ENCODE data around the gene B2M.
A peak's percentile ranks its signal among the peaks of the same experiment; 100 is the strongest.
"Not testable (repeated sequence)": the region's sequence is repeated elsewhere in the genome, so short reads cannot be mapped to it uniquely, and the experiment has no call there.

The B2M gene

DNA sequence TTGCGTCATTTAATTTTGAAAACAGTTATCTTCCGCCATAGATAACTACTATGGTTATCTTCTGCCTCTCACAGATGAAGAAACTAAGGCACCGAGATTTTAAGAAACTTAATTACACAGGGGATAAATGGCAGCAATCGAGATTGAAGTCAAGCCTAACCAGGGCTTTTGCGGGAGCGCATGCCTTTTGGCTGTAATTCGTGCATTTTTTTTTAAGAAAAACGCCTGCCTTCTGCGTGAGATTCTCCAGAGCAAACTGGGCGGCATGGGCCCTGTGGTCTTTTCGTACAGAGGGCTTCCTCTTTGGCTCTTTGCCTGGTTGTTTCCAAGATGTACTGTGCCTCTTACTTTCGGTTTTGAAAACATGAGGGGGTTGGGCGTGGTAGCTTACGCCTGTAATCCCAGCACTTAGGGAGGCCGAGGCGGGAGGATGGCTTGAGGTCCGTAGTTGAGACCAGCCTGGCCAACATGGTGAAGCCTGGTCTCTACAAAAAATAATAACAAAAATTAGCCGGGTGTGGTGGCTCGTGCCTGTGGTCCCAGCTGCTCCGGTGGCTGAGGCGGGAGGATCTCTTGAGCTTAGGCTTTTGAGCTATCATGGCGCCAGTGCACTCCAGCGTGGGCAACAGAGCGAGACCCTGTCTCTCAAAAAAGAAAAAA, 1.2 kb downstream of the B2M start:
- peaks cover 72% of the 10 kb centered on the region for H3K36me3 Mint-ChIP-seq
- peak; percentile 50 for ATAC-seq
- H3K9me3 Mint-ChIP-seq: no peaks in the 10 kb centered on the region
- H3K27ac Mint-ChIP-seq: peak overlapping the region; percentile 100
- peaks cover 52% of the 10 kb centered on the region for H3K4me1 Mint-ChIP-seq
- H3K4me3 Mint-ChIP-seq: peak overlapping the region; percentile 98
- H3K27me3 Mint-ChIP-seq: no peaks in the 10 kb centered on the region

DNA sequence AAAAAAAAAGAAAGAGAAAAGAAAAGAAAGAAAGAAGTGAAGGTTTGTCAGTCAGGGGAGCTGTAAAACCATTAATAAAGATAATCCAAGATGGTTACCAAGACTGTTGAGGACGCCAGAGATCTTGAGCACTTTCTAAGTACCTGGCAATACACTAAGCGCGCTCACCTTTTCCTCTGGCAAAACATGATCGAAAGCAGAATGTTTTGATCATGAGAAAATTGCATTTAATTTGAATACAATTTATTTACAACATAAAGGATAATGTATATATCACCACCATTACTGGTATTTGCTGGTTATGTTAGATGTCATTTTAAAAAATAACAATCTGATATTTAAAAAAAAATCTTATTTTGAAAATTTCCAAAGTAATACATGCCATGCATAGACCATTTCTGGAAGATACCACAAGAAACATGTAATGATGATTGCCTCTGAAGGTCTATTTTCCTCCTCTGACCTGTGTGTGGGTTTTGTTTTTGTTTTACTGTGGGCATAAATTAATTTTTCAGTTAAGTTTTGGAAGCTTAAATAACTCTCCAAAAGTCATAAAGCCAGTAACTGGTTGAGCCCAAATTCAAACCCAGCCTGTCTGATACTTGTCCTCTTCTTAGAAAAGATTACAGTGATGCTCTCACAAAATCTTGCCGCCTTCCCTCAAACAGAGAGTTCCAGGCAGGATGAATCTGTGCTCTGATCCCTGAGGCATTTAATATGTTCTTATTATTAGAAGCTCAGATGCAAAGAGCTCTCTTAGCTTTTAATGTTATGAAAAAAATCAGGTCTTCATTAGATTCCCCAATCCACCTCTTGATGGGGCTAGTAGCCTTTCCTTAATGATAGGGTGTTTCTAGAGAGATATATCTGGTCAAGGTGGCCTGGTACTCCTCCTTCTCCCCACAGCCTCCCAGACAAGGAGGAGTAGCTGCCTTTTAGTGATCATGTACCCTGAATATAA, 2.0 kb downstream of the B2M start:
- H3K4me3 Mint-ChIP-seq: peak overlapping the region; percentile 98
- peaks cover 72% of the 10 kb centered on the region for H3K36me3 Mint-ChIP-seq
- H3K27me3 Mint-ChIP-seq: no peaks in the 10 kb centered on the region
- ATAC-seq: no peak
- H3K4me1 Mint-ChIP-seq: peaks cover 54% of the 10 kb centered on the region
- H3K27ac Mint-ChIP-seq: peak overlapping the region; percentile 100
- no peaks in the 10 kb centered on the region for H3K9me3 Mint-ChIP-seq

DNA sequence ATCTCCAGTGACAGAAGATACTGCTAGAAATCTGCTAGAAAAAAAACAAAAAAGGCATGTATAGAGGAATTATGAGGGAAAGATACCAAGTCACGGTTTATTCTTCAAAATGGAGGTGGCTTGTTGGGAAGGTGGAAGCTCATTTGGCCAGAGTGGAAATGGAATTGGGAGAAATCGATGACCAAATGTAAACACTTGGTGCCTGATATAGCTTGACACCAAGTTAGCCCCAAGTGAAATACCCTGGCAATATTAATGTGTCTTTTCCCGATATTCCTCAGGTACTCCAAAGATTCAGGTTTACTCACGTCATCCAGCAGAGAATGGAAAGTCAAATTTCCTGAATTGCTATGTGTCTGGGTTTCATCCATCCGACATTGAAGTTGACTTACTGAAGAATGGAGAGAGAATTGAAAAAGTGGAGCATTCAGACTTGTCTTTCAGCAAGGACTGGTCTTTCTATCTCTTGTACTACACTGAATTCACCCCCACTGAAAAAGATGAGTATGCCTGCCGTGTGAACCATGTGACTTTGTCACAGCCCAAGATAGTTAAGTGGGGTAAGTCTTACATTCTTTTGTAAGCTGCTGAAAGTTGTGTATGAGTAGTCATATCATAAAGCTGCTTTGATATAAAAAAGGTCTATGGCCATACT, 4.0 kb downstream of the B2M start:
- H3K9me3 Mint-ChIP-seq: no peaks in the 10 kb centered on the region
- peak overlapping the region; percentile 100 for H3K27ac Mint-ChIP-seq
- ATAC-seq: no peak
- no peaks in the 10 kb centered on the region for H3K27me3 Mint-ChIP-seq
- H3K4me1 Mint-ChIP-seq: peaks cover 59% of the 10 kb centered on the region
- peaks cover 75% of the 10 kb centered on the region for H3K36me3 Mint-ChIP-seq
- peak overlapping the region; percentile 87 for H3K4me3 Mint-ChIP-seq

DNA sequence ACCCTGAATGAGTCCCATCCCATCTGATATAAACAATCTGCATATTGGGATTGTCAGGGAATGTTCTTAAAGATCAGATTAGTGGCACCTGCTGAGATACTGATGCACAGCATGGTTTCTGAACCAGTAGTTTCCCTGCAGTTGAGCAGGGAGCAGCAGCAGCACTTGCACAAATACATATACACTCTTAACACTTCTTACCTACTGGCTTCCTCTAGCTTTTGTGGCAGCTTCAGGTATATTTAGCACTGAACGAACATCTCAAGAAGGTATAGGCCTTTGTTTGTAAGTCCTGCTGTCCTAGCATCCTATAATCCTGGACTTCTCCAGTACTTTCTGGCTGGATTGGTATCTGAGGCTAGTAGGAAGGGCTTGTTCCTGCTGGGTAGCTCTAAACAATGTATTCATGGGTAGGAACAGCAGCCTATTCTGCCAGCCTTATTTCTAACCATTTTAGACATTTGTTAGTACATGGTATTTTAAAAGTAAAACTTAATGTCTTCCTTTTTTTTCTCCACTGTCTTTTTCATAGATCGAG, 4.5 kb downstream of the B2M start:
- Mint-ChIP-seq H3K27me3 (no peaks in the 10 kb centered on the region), H3K27ac (peak overlapping the region; percentile 100), H3K4me3 (peak overlapping the region; percentile 87), H3K4me1 (peaks cover 65% of the 10 kb centered on the region), H3K36me3 (peaks cover 75% of the 10 kb centered on the region), H3K9me3 (no peaks in the 10 kb centered on the region)
- ATAC-seq: no peak

DNA sequence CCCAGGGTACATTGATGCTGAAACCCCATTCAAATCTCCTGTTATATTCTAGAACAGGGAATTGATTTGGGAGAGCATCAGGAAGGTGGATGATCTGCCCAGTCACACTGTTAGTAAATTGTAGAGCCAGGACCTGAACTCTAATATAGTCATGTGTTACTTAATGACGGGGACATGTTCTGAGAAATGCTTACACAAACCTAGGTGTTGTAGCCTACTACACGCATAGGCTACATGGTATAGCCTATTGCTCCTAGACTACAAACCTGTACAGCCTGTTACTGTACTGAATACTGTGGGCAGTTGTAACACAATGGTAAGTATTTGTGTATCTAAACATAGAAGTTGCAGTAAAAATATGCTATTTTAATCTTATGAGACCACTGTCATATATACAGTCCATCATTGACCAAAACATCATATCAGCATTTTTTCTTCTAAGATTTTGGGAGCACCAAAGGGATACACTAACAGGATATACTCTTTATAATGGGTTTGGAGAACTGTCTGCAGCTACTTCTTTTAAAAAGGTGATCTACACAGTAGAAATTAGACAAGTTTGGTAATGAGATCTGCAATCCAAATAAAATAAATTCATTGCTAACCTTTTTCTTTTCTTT, 5.8 kb downstream of the B2M start:
- Mint-ChIP-seq H3K4me1 (peaks cover 77% of the 10 kb centered on the region), H3K27ac (no peak overlapping the region), H3K9me3 (no peaks in the 10 kb centered on the region), H3K4me3 (peak overlapping the region; percentile 41), H3K36me3 (peaks cover 62% of the 10 kb centered on the region), H3K27me3 (no peaks in the 10 kb centered on the region)
- ATAC-seq: no peak

DNA sequence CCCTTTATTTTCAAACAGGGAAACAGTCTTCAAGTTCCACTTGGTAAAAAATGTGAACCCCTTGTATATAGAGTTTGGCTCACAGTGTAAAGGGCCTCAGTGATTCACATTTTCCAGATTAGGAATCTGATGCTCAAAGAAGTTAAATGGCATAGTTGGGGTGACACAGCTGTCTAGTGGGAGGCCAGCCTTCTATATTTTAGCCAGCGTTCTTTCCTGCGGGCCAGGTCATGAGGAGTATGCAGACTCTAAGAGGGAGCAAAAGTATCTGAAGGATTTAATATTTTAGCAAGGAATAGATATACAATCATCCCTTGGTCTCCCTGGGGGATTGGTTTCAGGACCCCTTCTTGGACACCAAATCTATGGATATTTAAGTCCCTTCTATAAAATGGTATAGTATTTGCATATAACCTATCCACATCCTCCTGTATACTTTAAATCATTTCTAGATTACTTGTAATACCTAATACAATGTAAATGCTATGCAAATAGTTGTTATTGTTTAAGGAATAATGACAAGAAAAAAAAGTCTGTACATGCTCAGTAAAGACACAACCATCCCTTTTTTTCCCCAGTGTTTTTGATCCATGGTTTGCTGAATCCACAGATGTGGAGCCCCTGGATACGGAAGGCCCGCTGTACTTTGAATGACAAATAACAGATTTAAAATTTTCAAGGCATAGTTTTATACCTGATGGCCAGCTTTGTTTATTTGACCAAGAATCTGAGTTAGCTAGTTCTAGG, 7.0 kb downstream of the B2M start:
- Mint-ChIP-seq H3K4me3 (no peak overlapping the region), H3K4me1 (peaks cover 82% of the 10 kb centered on the region), H3K27ac (peak overlapping the region; percentile 76), H3K9me3 (no peaks in the 10 kb centered on the region), H3K36me3 (peaks cover 50% of the 10 kb centered on the region), H3K27me3 (no peaks in the 10 kb centered on the region)
- no peak for ATAC-seq

DNA sequence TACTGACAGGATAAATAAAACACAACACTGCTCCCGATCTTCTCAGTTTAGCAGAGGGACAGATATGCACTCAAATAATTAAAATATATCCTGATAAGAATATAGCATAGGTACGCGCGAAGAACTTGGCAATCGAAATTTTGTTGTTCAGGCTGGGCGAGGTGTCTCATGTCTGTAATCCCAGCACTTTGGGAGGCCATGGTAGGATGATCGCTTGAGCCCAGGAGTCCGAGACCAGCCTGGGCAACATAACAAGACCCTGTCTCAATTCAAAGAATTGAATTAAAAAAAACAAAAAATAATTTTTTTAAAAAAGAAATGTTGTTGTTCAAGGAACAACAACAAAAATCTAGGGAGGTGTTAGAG, 7.6 kb downstream of the B2M start:
- Mint-ChIP-seq H3K4me1 (peaks cover 87% of the 10 kb centered on the region), H3K4me3 (peak overlapping the region; percentile 62), H3K27ac (peak overlapping the region; percentile 76), H3K27me3 (no peaks in the 10 kb centered on the region), H3K36me3 (peaks cover 44% of the 10 kb centered on the region), H3K9me3 (no peaks in the 10 kb centered on the region)
- ATAC-seq: no peak

DNA sequence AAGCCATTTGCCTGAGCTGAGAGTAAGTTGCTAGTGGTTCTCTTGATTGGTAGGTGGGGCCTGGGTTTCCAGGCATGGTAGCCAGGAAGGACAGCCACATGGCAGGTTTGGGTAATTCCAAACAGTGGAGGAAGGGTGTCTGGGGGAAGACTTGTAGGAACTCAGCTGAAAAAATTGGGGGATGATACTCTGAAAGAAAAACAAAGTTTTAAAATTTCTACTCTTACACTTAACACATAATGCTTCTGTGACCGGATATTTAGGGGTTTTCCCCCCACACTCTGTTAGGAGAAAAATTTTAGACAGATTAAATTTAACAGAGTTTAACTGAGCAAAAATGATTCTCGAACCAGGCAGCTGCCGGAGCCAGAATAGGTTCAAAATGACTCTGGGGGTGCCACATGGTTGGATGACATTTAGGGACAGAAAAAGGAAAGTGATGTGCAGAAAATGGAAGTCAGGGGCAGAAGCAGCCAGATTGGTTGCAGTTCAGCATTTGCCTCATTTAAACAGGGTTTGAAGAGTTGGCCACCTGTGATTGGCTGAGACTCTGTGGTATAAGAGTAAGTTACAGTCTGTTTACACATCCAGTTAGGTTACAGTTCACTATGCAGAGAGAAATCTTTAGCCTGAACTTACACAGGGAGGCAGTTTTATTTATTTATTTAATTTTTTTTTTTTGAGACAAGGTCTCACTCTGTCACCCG, 8.1 kb downstream of the B2M start:
- H3K9me3 Mint-ChIP-seq: no peaks in the 10 kb centered on the region
- peak overlapping the region; percentile 76 for H3K27ac Mint-ChIP-seq
- ATAC-seq: peak; percentile 81
- peaks cover 39% of the 10 kb centered on the region for H3K36me3 Mint-ChIP-seq
- peaks cover 88% of the 10 kb centered on the region for H3K4me1 Mint-ChIP-seq
- H3K27me3 Mint-ChIP-seq: no peaks in the 10 kb centered on the region
- H3K4me3 Mint-ChIP-seq: peak overlapping the region; percentile 62

DNA sequence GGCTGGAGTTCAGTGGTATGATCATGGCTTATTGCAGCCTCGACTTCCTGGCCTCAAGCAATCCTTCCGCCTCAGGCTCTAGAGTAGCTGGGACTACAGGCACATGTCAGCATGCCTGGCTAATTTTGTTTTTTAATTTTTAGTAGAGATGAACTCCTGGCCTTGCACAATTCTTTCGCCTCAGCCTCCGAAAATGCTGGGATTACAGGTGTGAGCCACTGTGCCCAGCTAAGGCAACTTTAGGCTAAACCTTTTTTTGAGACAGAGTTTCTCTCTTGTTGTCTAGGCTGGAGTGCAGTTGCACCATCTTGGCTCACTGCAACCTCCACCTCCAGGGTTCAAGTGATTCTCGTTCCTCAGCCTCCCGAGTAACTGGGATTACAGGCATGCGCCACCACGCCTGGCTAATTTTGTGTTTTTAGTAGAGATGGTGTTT, 8.7 kb downstream of the B2M start:
- peaks cover 33% of the 10 kb centered on the region for H3K36me3 Mint-ChIP-seq
- not testable (repeated sequence) for H3K4me3 Mint-ChIP-seq

DNA sequence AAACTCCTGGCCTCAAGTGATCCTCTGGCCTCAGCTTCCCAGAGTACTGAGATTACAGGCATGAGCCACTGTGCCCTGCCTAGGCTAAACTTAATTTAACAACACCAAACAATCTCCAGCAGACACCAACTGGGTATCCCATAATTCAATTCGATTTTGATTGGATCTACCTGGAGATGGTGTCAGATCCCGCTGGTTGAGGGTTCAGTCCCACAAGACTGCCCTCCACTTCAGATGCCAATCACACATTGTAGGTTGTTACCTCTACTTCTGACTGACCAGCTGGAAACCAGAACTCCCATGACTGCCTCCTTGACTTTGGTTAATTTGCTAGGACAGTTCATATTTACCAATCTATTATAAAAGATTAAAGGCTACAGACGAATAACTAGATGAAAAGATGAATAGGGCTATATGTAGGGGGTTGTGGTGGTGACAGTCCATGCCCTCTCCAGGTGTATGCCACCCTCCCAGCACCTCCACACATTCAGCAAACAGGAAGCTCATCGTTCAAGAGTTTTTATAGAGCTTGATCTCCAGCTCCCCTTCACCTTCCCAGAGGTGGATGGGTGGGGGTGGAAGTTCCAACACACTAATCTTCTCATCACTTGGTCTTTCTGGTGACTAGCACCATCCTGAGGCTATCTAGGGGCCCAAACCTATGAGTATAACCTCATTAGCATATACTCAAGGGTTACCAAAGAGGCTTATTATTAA, 9.3 kb downstream of the B2M start:
- H3K36me3 Mint-ChIP-seq: peaks cover 27% of the 10 kb centered on the region
- H3K27ac Mint-ChIP-seq: peak overlapping the region; percentile 76
- peak; percentile 20 for ATAC-seq
- H3K4me1 Mint-ChIP-seq: peaks cover 88% of the 10 kb centered on the region
- no peak overlapping the region for H3K4me3 Mint-ChIP-seq
- H3K9me3 Mint-ChIP-seq: no peaks in the 10 kb centered on the region
- H3K27me3 Mint-ChIP-seq: no peaks in the 10 kb centered on the region

More for the DNA sequence above, 8.7 kb downstream of the B2M start:
- H3K9me3 Mint-ChIP-seq, H3K27me3 Mint-ChIP-seq: not testable (repeated sequence)
- peak; percentile 0 for ATAC-seq
- H3K27ac Mint-ChIP-seq: peak overlapping the region; percentile 76
- peaks cover 88% of the 10 kb centered on the region for H3K4me1 Mint-ChIP-seq

DNA sequence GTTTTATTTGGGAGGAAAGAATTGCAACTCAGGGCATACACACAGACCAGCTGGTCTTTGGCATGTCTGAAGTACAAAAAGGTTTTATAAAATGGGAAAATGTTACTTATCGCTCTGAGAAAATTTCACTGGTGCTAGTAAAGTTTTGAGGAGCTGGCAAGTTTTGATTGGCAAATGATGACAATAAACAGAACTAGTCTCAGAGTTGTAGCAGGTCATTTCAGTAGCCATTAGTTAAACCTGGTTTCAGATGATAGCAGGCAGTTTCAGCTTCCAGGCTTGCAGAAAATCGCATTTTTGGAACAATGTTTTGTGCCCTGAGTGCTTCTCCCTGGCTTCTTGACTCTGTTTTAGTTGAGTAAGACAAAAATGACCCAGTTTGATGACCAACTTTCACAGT, 10.7 kb downstream of the B2M start:
- Mint-ChIP-seq H3K4me1 (peaks cover 84% of the 10 kb centered on the region), H3K4me3 (no peak overlapping the region), H3K27me3 (no peaks in the 10 kb centered on the region), H3K27ac (peak overlapping the region; percentile 76), H3K36me3 (peaks cover 21% of the 10 kb centered on the region), H3K9me3 (no peaks in the 10 kb centered on the region)
- no peak for ATAC-seq

DNA sequence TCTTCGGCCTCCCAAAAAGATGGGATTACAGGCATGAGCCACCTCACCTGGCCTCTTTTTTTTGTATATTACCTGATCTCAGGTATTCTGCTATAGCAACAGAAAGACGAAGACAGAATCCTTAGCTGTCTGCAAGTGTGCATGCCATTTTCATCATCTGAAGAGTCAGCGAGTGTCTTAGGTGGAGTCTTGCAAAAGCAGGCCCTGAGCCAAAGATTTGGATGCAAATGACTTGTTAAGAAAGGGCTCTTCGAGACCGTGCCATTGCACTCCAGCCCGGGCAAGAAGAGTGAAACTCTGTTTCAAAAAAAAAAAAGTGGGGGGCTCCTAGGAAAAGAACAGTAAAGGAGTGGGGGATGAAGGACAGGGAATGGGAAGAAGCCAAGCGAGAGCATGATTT, 14.8 kb downstream of the B2M start:
- Mint-ChIP-seq H3K9me3 (no peaks in the 10 kb centered on the region), H3K27me3 (no peaks in the 10 kb centered on the region), H3K4me1 (peaks cover 63% of the 10 kb centered on the region), H3K36me3 (no peaks in the 10 kb centered on the region), H3K4me3 (peak overlapping the region; percentile 92), H3K27ac (peak overlapping the region; percentile 98)
- no peak for ATAC-seq
